Right atrium auricular region (tissue), 2 donors: ENCODE results near the gene ZDHHC21. TPM values are rescaled to one million over a fixed set of nuclear protein-coding genes. Genes with fewer than 3 reads are reported as not detected.

Source experiments
- DNase-seq: peaks from one replicate; pipeline ENCODE4 v3.0.0-alpha.2; 2019; ENCODE audit warnings: low spot score
- H3K27ac ChIP-seq, 2 donors: fragments of 200-600 bp; sonication (generic); 1 replicate in 1 of 2; 2 replicates in 1 of 2; pipeline ENCODE4 v1.5.1; 2016 to 2019
- H3K27me3 ChIP-seq, 2 donors: fragments of 200-600 bp; sonication (generic); one replicate each; pipeline versions ENCODE4 v1.5.1 to v1.6.0; 2017 to 2019
- H3K36me3 ChIP-seq: fragments of 200-600 bp; sonication (generic); one replicate; pipeline ENCODE4 v1.5.1; 2016
- H3K4me1 ChIP-seq, 2 donors: fragments of 200-600 bp; sonication (generic); one replicate each; pipeline versions ENCODE4 v1.5.1 to v1.6.0; 2017 to 2019
- H3K4me3 ChIP-seq, 2 donors: fragments of 200-600 bp; sonication (generic); 1 replicate in 1 of 2; 2 replicates in 1 of 2; pipeline ENCODE4 v1.5.1; 2017 to 2019; ENCODE audit warnings: mild to moderate bottlenecking in 1 of 2, moderate library complexity in 1 of 2
- H3K9me3 ChIP-seq, 2 donors: fragments of 200-600 bp; sonication (generic); one replicate each; pipeline ENCODE4 v1.5.1; 2019
- total RNA-seq, 2 donors: library from RNA; depleted of rRNA; stranded (reverse); fragments of >200 nt; gene quantifications; one replicate each; pipeline ENCODE4 v1.1.0, GENCODE V29; 2016
- TF ChIP-seq, protein P1 (sequence below), 2 donors: fragments of 200-600 bp; sonication (generic); IDR thresholded peaks; one replicate each; pipeline ENCODE4 v1.5.1; 2019; ENCODE audit warnings: antibody characterized with exemption in 2 of 2

ZDHHC21 gene, protein sequence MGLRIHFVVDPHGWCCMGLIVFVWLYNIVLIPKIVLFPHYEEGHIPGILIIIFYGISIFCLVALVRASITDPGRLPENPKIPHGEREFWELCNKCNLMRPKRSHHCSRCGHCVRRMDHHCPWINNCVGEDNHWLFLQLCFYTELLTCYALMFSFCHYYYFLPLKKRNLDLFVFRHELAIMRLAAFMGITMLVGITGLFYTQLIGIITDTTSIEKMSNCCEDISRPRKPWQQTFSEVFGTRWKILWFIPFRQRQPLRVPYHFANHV
- 10 to 100 TPM in 1 of 2 donors, 1 to 10 TPM in 1; 8.0 to 12.1 TPM for total RNA-seq

DNA sequence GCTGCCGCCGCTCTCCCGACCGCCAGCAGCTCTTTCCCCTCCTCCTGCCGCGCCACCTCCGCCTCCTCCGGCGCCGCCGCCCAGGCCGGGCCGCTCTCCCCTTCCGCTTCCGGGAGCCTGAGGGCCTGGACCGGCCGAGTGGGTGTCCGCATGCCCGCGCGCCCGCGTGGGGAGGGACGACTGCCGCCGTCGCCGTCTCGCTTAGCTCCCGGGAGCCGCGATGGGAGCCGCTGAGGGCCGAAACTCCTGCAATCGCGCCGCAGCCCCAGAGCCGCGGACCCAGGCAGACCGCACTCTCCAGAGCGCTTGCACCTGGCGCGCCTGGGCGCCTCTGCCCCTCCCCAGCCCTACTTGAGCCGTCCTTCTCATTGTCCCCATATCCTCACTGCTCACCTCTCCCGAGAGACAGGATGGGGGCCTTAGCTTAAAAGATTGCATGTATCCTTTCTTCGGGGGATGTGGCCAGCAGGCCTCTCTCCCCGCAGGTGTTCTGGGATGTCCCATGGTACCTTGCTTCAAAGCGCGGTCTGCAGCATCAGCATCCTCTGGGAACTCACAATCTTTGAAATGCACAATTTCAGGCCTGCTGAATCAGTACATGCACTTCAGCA, at the start of gene ZDHHC21:
TSS of gene ZDHHC21 (minus strand) at position 182 of the 611 bp plus-strand sequence. CDS start 19,092 bp downstream, outside the sequence.
- no peaks in the 10 kb centered on the region for H3K4me1 ChIP-seq
- DNase-seq, result peak; percentile 66
- no peaks in the 10 kb centered on the region for H3K27me3 ChIP-seq
- H3K9me3 ChIP-seq, result no peaks in the 10 kb centered on the region
- TF ChIP-seq, protein P1, sequence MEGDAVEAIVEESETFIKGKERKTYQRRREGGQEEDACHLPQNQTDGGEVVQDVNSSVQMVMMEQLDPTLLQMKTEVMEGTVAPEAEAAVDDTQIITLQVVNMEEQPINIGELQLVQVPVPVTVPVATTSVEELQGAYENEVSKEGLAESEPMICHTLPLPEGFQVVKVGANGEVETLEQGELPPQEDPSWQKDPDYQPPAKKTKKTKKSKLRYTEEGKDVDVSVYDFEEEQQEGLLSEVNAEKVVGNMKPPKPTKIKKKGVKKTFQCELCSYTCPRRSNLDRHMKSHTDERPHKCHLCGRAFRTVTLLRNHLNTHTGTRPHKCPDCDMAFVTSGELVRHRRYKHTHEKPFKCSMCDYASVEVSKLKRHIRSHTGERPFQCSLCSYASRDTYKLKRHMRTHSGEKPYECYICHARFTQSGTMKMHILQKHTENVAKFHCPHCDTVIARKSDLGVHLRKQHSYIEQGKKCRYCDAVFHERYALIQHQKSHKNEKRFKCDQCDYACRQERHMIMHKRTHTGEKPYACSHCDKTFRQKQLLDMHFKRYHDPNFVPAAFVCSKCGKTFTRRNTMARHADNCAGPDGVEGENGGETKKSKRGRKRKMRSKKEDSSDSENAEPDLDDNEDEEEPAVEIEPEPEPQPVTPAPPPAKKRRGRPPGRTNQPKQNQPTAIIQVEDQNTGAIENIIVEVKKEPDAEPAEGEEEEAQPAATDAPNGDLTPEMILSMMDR (IDR thresholded peaks at IDR 0.05), result no peak
- peak within 1 kb of the TSS; percentile 61 to 69 for H3K27ac ChIP-seq
- peaks cover 2% of the 10 kb centered on the region for H3K36me3 ChIP-seq
- peak within 1 kb of the TSS; percentile 73 to 84 for H3K4me3 ChIP-seq

GRCh38 chr9:14741369-14741768, 48.1 kb upstream of the ZDHHC21 start:
- no peaks in the 10 kb centered on the region for H3K9me3 ChIP-seq
- H3K4me1 ChIP-seq, result no peaks in the 10 kb centered on the region
- no peak overlapping the region for H3K4me3 ChIP-seq
- H3K36me3 ChIP-seq, result no peaks in the 10 kb centered on the region
- no peak for DNase-seq
- TF ChIP-seq, protein P1 (IDR thresholded peaks at IDR 0.05), result no peak
- no peak overlapping the region for H3K27ac ChIP-seq
- H3K27me3 ChIP-seq, result no peaks in the 10 kb centered on the region

GRCh38 chr9:14733133-14733532, 39.9 kb upstream of the ZDHHC21 start:
- Histone ChIP-seq H3K27me3 (no peaks in the 10 kb centered on the region), H3K4me1 (no peaks in the 10 kb centered on the region)
- DNase-seq, result no peak

GRCh38 chr9:14731294-14731981, 38.2 kb upstream of the ZDHHC21 start:
- Histone ChIP-seq H3K4me3 (no peak overlapping the region), H3K27me3 (no peaks in the 10 kb centered on the region), H3K4me1 (no peaks in the 10 kb centered on the region), H3K27ac (no peak overlapping the region), H3K9me3 (no peaks in the 10 kb centered on the region), H3K36me3 (no peaks in the 10 kb centered on the region)
- TF ChIP-seq, protein P1 (IDR thresholded peaks at IDR 0.05), result no peak
- no peak for DNase-seq

More at GRCh38 chr9:14733133-14733532, 39.9 kb upstream of the ZDHHC21 start:
- TF ChIP-seq, protein P1 (IDR thresholded peaks at IDR 0.05), result no peak
- no peaks in the 10 kb centered on the region for H3K36me3 ChIP-seq
- H3K27ac ChIP-seq, result no peak overlapping the region
- no peaks in the 10 kb centered on the region for H3K9me3 ChIP-seq
- H3K4me3 ChIP-seq, result no peak overlapping the region

GRCh38 chr9:14730461-14730898, 37.2 kb upstream of the ZDHHC21 start:
- DNase-seq, result no peak
- no peak overlapping the region for H3K4me3 ChIP-seq
- TF ChIP-seq, protein P1 (IDR thresholded peaks at IDR 0.05), result no peak
- H3K27ac ChIP-seq, result no peak overlapping the region
- no peaks in the 10 kb centered on the region for H3K27me3 ChIP-seq
- H3K4me1 ChIP-seq, result no peaks in the 10 kb centered on the region
- no peaks in the 10 kb centered on the region for H3K36me3 ChIP-seq
- H3K9me3 ChIP-seq, result no peaks in the 10 kb centered on the region
